Stromal cell of bone marrow (primary cell): ENCODE results near the gene IL10RA.
"Not testable (repeated sequence)": the region's sequence is repeated elsewhere in the genome, so short reads cannot be mapped to it uniquely, and the experiment has no call there.

Experiments used
- DNase-seq: peaks from one replicate; pipeline ENCODE4 v3.0.0-alpha.2; 2012; ENCODE audit warnings: low read depth

The IL10RA gene

GRCh38 chr11:117962826-117963225 lies 23.4 kb upstream of the IL10RA start:
- DNase-seq, result no peak

- no peak for DNase-seq
Measured at GRCh38 chr11:117966908-117967307, 19.3 kb upstream of the IL10RA start.

DNA sequence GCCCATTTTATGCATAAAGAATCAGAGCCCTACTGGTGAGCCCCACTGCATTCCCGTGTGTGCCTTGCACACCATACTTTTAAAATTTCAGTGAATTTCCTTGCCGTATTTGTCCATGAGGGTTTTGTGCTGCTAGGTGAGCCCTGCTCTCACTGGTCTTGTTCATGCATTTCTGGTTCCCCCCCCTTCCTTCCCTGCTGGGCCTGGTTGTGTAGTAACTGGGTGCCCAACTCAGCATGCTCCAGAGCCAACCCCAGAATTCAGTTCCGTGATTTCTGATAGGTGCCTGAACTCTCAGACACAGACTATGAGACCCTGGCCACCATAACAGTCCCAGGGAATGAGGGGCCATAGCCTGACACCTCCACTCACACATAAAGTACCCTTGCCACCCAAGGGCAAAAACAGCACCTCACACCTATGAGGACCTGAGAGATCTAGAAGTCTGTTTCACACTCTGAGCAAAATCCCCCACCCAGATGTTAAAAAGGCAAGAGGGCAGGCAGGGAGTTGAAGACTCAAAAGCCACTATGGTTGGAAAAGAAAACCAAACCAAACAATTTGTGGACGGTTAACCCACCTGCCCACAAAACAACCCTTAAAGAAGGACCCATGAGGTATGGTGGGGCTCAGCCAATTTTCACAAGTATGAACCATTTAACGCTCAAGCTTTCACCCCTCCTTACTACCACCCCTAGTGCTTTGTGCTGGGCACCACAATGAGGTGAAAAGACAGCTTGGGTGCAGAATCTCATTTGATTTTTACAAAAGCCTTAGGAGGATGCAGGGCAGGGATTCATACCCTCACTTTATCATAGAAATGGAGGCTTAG lies 16.8 kb upstream of the IL10RA start:
- no peak for DNase-seq

DNA sequence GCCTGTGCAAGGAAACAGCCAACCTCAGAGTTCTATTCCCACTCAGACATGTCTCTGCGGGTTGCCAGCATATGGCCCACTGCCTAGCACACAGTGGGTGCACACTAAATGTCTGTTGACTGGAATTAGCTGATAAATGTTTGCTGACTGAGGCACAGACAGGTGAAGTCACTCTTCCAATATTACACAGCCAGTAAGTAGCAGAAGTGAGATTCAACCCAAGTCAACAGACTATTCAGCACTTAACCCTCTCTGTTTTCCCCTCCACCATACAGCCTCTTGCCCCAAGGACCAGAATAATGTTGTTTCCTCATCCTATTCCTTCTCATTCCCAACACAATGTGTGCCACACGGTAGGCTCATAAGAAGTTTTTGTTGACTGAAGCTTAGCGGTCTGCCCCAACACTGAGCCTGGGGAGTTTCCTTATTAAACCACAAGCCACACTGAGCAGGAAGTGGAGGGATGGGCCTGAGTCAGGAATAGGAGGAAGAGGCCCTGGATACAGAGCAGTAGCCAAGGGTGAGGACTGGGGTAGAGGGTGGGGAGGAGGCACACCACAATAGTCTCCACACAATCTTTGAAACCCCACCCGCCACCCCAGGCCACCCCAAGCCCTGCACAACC lies 15.7 kb upstream of the IL10RA start:
- no peak for DNase-seq

- no peak for DNase-seq
Measured at GRCh38 chr11:117972044-117972443, 14.2 kb upstream of the IL10RA start.

- no peak for DNase-seq
Measured at GRCh38 chr11:117972629-117973502, 13.3 kb upstream of the IL10RA start.

DNA sequence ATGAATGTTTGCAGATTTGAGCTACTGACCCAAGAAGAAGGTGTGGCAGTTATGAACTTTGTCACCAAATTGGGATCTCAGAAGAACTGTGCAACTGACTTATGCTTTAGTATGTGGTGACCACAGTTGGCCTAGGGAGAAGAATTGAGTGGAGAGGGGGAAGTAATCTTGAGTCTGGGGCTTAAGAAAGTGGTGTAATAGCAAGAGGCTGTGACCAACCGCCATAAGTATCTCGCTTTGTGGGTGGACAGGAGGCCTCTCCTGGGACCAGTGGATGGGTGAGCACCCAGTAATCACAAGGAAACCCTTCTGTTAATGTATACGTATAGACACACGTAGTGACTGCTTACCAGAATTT lies 12.7 kb upstream of the IL10RA start:
- no peak for DNase-seq

- no peak for DNase-seq
Measured at GRCh38 chr11:117976445-117976844, 9.7 kb upstream of the IL10RA start.

GRCh38 chr11:117977029-117977428 lies 9.2 kb upstream of the IL10RA start:
- no peak for DNase-seq

DNA sequence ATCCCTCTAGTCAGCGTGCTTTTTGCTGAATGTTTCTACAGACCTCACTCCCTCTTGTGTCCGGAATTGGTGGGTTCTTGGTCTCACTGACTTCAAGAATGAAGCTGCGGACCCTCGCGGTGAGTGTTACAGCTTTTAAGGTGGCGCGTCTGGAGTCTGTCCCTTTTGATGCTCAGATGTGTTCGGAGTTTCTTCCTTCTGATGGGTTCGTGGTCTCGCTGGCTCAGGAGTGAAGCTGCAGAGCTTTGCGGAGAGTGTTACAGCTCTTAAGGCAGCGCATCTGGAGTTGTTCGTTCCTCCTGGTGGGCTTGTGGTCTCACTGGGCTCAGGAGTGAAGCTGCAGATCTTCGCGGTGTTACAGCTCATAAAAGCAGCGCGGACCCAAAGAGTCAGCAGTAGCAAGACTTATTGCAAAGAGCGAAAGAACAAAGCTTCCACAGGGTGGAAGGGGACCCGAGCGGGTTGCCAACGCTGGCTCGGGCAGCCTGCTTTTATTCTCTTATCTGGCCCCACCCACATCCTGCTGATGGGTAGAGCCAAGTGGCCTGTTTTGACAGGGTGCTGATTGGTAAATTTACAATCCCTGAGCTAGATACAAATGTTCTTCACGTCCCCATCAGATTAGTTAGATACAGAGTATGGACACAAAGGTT lies 8.5 kb upstream of the IL10RA start:
- not testable (repeated sequence) for DNase-seq

GRCh38 chr11:117978291-117978910 lies 7.8 kb upstream of the IL10RA start:
- DNase-seq, result not testable (repeated sequence)

- DNase-seq, result no peak
Measured at GRCh38 chr11:117978991-117979390, 7.2 kb upstream of the IL10RA start.

- DNase-seq, result no peak
Measured at GRCh38 chr11:117979481-117980211, 6.5 kb upstream of the IL10RA start.

- DNase-seq, result no peak
Measured at GRCh38 chr11:117980280-117980679, 5.9 kb upstream of the IL10RA start.

DNA sequence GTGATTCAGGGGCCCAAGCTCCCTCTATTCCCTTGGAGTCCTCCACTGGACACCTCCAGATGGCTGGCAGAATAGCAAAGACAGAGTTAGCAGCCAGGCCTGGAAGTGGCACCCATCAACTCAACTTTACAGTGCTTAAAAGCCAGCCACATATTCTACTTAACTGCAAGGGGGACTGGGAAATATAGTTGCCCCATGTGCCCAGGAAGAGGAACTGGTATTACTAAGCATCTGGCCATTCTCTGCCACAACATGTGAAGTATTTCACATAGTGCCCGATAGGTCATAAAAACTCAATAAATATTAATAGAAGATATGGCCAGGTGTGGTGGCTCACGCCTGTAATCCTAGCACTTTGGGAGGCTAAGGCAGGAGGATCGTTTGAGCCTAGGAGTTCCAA lies 5.5 kb upstream of the IL10RA start:
- DNase-seq, result no peak

DNA sequence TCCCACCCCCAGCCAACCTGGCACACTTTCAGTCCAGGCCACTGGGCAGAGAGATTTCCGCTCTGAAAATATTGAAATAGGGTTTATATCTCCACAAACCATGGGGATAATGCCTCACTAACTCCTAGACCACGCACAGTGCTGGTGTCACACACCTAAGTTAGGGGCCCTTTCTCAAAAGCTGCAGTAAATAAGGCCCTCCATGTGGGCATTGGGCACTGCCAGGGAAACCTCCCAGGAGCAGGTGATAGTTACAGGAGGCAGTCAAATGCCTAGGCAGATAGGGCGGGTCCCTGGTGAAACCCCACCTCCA lies 3.1 kb upstream of the IL10RA start:
- no peak for DNase-seq

DNA sequence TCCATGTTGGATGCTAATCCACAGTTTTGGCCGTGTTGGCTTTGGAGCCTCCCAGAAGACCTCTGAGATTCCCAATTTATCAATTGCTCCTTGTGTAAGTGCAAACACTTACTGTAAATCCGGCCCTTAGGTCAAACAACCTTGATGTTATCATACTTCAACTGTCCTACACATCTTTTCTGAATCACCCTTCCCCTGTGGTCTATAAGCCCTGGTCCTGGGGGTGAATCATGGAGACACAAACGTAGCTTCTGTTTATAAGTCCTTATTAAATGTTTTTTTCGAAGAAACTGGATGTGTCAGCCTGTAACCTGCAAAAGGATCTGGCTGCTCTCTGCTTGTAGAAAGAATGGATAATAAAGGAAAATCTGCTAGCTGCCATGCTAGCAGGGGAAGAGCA lies 1.7 kb upstream of the IL10RA start:
- DNase-seq, result no peak

DNA sequence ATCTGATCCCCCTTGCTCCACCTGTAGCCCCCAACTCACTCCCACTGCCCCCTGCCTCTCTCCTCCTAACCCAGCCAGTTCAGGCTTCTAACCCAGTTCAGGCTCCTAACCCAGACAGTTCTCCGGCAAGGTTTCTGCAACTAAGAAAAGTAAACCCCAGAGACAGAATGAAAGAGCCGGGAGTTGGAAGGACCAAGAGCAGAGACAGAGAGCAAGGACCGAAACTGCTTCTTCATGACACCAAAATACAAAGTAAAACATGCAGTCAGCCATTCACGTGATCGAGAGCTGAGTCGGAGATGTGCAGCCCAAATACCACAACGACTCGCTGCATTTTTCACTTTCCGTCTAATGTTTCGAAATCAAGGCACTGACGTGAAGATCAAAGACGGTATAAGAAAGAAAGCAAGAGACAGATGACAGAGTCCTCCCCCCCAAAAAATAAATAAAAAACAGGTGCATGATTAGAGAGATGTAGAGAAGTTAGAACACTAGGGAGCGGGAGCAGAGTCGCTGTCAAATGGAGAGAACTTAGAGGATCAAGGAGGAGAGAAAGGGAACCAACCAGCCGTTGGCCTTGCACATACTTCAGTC lies 884 bp downstream of the IL10RA start:
- no peak for DNase-seq

- DNase-seq, result no peak
Measured at GRCh38 chr11:117989351-117990102, 3.3 kb downstream of the IL10RA start.

- DNase-seq, result no peak
Measured at GRCh38 chr11:117992136-117992535, 5.9 kb downstream of the IL10RA start.
